Tibial artery (tissue), 4 donors: ENCODE measurements around the gene ATE1.

Source experiments
- DNase-seq, 2 donors: peaks; one replicate each; pipeline ENCODE4 v3.0.0-alpha.2; 2019
- H3K27ac ChIP-seq, 2 donors: fragments of 200-600 bp; sonication (generic) in 1 of 2; 1 replicate in 1 of 2; 2 replicates in 1 of 2; pipeline ENCODE4 v1.5.1; 2018 to 2019; ENCODE audit warnings: mild to moderate bottlenecking in 1 of 2
- H3K27me3 ChIP-seq, 2 donors: fragments of 200-600 bp; sonication (generic) in 1 of 2; one replicate each; pipeline versions ENCODE4 v1.5.1 to v1.6.0; 2016 to 2019
- H3K36me3 ChIP-seq, 3 donors: fragments of 200-600 bp; sonication (generic) in 2 of 3; one replicate each; pipeline ENCODE4 v1.5.1; 2016 to 2019; ENCODE audit warnings: mild to moderate bottlenecking in 2 of 3
- H3K4me1 ChIP-seq, 4 donors: fragments of 200-600 bp; sonication (generic) in 2 of 4; 1 replicate in 3 of 4; 2 replicates in 1 of 4; pipeline ENCODE4 v1.5.1; 2016 to 2019
- H3K4me3 ChIP-seq, 2 donors: fragments of 200-600 bp; sonication (generic) in 1 of 2; 1 replicate in 1 of 2; 2 replicates in 1 of 2; pipeline ENCODE4 v1.5.1; 2018 to 2019; ENCODE audit warnings: mild to moderate bottlenecking in 2 of 2
- H3K9me3 ChIP-seq, 3 donors: fragments of 200-600 bp; sonication (generic) in 1 of 3; one replicate each; pipeline ENCODE4 v1.5.1; 2016 to 2019
- CTCF ChIP-seq, 2 experiments: fragments of 200-600 bp in 1 of 2; fragments of 450-650 bp in 1 of 2; IDR thresholded peaks; one replicate each; pipeline ENCODE4 v1.5.1; 2017 to 2019; ENCODE audit warnings: antibody characterized with exemption in 2 of 2, mild to moderate bottlenecking in 1 of 2, moderate library complexity in 1 of 2
- intact Hi-C: fragments of 100-400 bp; cut with DNase I; formaldehyde crosslinking; loops from one replicate; pipeline ENCODE4 v1.15.0; 2023; ENCODE audit warnings: low total_unique reads

Gene ATE1

GRCh38 chr10:121899727-121900126 is 28.1 kb downstream of the ATE1 start:
- TF ChIP-seq CTCF (IDR thresholded peaks at IDR 0.05), result no peak
- H3K27ac ChIP-seq, result no peak overlapping the region
- H3K9me3 ChIP-seq, result no peaks in the 10 kb centered on the region
- H3K4me3 ChIP-seq, result no peak overlapping the region
- peaks cover 5 to 43% (median 19%) of the 10 kb centered on the region in 3 donors for H3K36me3 ChIP-seq
- H3K4me1 ChIP-seq, result no peaks in the 10 kb centered on the region
- intact Hi-C loops, result loop anchor here (5.0 kb wide), 1 partner anchor 957 kb away; no protein-coding TSS in a partner anchor
- H3K27me3 ChIP-seq, result no peaks in the 10 kb centered on the region
- DNase-seq, result no peak

- intact Hi-C loops, result no loop called here
- DNase-seq, result no peak
- no peak overlapping the region for H3K4me3 ChIP-seq
- no peak overlapping the region for H3K27ac ChIP-seq
- no peaks in the 10 kb centered on the region for H3K27me3 ChIP-seq
- H3K36me3 ChIP-seq, result peaks cover 10 to 43% (median 14%) of the 10 kb centered on the region in 3 donors
- no peaks in the 10 kb centered on the region for H3K9me3 ChIP-seq
- TF ChIP-seq CTCF (IDR thresholded peaks at IDR 0.05), result no peak
- no peaks in the 10 kb centered on the region for H3K4me1 ChIP-seq
Observed at GRCh38 chr10:121891103-121891502, 36.7 kb downstream of the ATE1 start.

GRCh38 chr10:121889212-121889611 is 38.6 kb downstream of the ATE1 start:
- intact Hi-C loops, result loop anchor here (5.0 kb wide), 1 partner anchor 947 kb away; no protein-coding TSS in a partner anchor
- no peak for TF ChIP-seq CTCF (IDR thresholded peaks at IDR 0.05)
- Histone ChIP-seq H3K27ac (no peak overlapping the region), H3K27me3 (no peaks in the 10 kb centered on the region), H3K4me3 (no peak overlapping the region), H3K4me1 (no peaks in the 10 kb centered on the region), H3K36me3 (peaks cover 5 to 42% (median 14%) of the 10 kb centered on the region in 3 donors), H3K9me3 (no peaks in the 10 kb centered on the region)
- no peak for DNase-seq

GRCh38 chr10:121886997-121887622 is 40.7 kb downstream of the ATE1 start:
- TF ChIP-seq CTCF (IDR thresholded peaks at IDR 0.05), result peak; percentile 53 to 59
- intact Hi-C loops, result loop anchor here (5.0 kb wide), 1 partner anchor 945 kb away; no protein-coding TSS in a partner anchor
- Histone ChIP-seq H3K27ac (no peak overlapping the region), H3K4me3 (no peak overlapping the region), H3K4me1 (no peaks in the 10 kb centered on the region), H3K36me3 (peaks cover 5 to 42% (median 11%) of the 10 kb centered on the region in 3 donors), H3K27me3 (no peaks in the 10 kb centered on the region), H3K9me3 (no peaks in the 10 kb centered on the region)
- peak in 1 of 2 donors; percentile 24 for DNase-seq

GRCh38 chr10:121886181-121886580 is 41.6 kb downstream of the ATE1 start:
- no peaks in the 10 kb centered on the region for H3K27me3 ChIP-seq
- DNase-seq, result no peak
- no peak overlapping the region for H3K4me3 ChIP-seq
- H3K27ac ChIP-seq, result no peak overlapping the region
- no peak for TF ChIP-seq CTCF (IDR thresholded peaks at IDR 0.05)
- intact Hi-C loops, result loop anchor here (5.0 kb wide), 1 partner anchor 944 kb away; no protein-coding TSS in a partner anchor
- H3K4me1 ChIP-seq, result no peaks in the 10 kb centered on the region
- H3K9me3 ChIP-seq, result no peaks in the 10 kb centered on the region
- H3K36me3 ChIP-seq, result peaks cover 5 to 41% (median 12%) of the 10 kb centered on the region in 3 donors
